Activated naive CD4-positive, alpha-beta T cell treated with anti-CD3 and anti-CD28 coated beads for 36 hours (primary cell): ENCODE measurements around the gene SCPEP1. TPM values are rescaled to one million over a fixed set of nuclear protein-coding genes. Genes with fewer than 3 reads are reported as not detected.

Experiments
- CTCF ChIA-PET: fragments of 350-600 bp; sonication (Branson Sonifier 250); formaldehyde crosslinking; loops from one replicate; lab custom pipeline; 2021; ENCODE audit warnings: antibody characterized with exemption; lab: Charles Lee
- DNase-seq: peaks from one replicate; pipeline ENCODE4 v3.0.0-alpha.2; 2020
- H3K27ac Mint-ChIP-seq: one replicate; pipeline ENCODE4 v1.8.0; 2021; ENCODE audit warnings: mild to moderate bottlenecking, mixed read lengths
- H3K27me3 Mint-ChIP-seq: one replicate; pipeline ENCODE4 v1.8.0; 2021; ENCODE audit warnings: low read depth, mixed read lengths
- H3K36me3 Mint-ChIP-seq: one replicate; pipeline ENCODE4 v1.8.0; 2021; ENCODE audit warnings: low read depth, mixed read lengths
- H3K4me1 Mint-ChIP-seq: one replicate; pipeline ENCODE4 v1.8.0; 2021; ENCODE audit warnings: low read depth, mixed read lengths
- H3K4me3 Mint-ChIP-seq: one replicate; pipeline ENCODE4 v1.8.0; 2021; ENCODE audit warnings: mild to moderate bottlenecking, moderate library complexity, mixed read lengths
- H3K9me3 Mint-ChIP-seq: one replicate; pipeline ENCODE4 v1.8.0; 2021; ENCODE audit warnings: mixed read lengths
- intact Hi-C: fragments of 100-400 bp; cut with micrococcal nuclease; formaldehyde crosslinking; loops from one replicate; pipeline ENCODE4 v1.15.1; 2023
- total RNA-seq, 2 experiments: library from RNA; stranded (reverse); gene quantifications; one replicate each; pipeline ENCODE4 v1.2.3, GENCODE V29; 2021

Gene SCPEP1
- total RNA-seq, 2 experiments from 2014 or later: 11.7 to 15.3 TPM

GRCh38 chr17:57032343-57032742 is 54.4 kb downstream of the SCPEP1 start:
- intact Hi-C loops: no loop called here
- CTCF ChIA-PET: interaction anchor here (0.7 kb wide), 1 partner anchor 481 kb away, joined by 3 read pairs; no protein-coding TSS in a partner anchor
- DNase-seq: no peak
- peaks cover 9% of the 10 kb centered on the region for H3K9me3 Mint-ChIP-seq
- H3K27me3 Mint-ChIP-seq: peaks cover 16% of the 10 kb centered on the region
- no peak overlapping the region for H3K4me3 Mint-ChIP-seq
- H3K4me1 Mint-ChIP-seq: no peaks in the 10 kb centered on the region
- no peak overlapping the region for H3K27ac Mint-ChIP-seq
- no peaks in the 10 kb centered on the region for H3K36me3 Mint-ChIP-seq

- no peaks in the 10 kb centered on the region for H3K4me1 Mint-ChIP-seq
- H3K4me3 Mint-ChIP-seq: no peak overlapping the region
- no peak for DNase-seq
- intact Hi-C loops: no loop called here
- no peaks in the 10 kb centered on the region for H3K36me3 Mint-ChIP-seq
- peaks cover 19% of the 10 kb centered on the region for H3K27me3 Mint-ChIP-seq
- H3K27ac Mint-ChIP-seq: no peak overlapping the region
- CTCF ChIA-PET: no interaction called here
- peaks cover 8% of the 10 kb centered on the region for H3K9me3 Mint-ChIP-seq
These were observed 55.4 kb downstream of the SCPEP1 start for GRCh38 chr17:57033296-57033695.

DNA sequence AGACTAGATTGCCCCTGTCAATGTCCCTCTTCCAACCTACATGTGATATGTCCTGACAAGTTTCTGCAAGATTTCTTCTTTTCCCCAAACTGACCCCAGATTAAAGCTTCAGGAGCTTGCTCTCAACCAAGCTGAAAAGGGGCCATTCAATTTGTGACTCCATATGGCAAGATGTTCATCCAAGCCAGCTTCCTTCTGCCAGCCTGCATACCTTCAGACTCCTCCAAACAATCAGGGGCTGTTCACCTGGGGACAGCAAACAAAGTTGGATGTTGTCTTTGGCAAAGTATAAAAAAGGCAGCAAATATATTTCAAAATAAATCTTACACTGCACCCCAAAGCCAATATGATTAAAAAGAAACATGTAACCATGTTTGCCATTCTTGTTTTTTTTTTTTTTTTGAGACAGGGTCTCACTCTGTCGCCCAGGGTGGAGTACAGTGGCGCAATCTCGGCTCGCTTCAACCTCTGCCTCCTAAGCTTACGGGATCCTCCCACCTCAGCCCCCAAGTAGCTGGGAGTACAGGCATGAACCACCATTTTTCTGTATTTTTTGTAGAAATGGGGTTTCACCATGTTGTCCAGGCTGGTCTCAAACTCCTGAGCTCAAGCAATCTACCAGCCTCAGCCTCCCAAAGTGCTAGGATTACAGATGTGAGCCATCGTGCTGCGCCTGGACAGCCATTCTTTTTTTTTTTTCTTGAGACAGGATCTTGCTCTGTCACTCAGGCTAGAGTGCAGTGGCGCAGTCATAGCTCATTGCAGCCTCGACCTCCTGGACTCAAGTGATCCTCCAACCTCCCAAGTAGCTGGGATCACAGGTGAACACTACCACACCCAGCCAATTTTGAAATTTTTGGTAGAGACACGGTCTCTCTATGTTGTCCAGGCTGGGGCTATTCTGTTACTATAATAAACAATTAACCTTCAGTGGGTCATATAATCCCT is 57.1 kb downstream of the SCPEP1 start:
- intact Hi-C loops: no loop called here
- H3K4me1 Mint-ChIP-seq: no peaks in the 10 kb centered on the region
- no peak for DNase-seq
- H3K36me3 Mint-ChIP-seq: no peaks in the 10 kb centered on the region
- H3K4me3 Mint-ChIP-seq: no peak overlapping the region
- peaks cover 19% of the 10 kb centered on the region for H3K27me3 Mint-ChIP-seq
- no peaks in the 10 kb centered on the region for H3K9me3 Mint-ChIP-seq
- H3K27ac Mint-ChIP-seq: no peak overlapping the region
- CTCF ChIA-PET: interaction anchor here (0.7 to 1.1 kb wide), 2 partner anchors 11 to 645 kb away, joined by 3 to 5 read pairs; no protein-coding TSS in a partner anchor

DNA sequence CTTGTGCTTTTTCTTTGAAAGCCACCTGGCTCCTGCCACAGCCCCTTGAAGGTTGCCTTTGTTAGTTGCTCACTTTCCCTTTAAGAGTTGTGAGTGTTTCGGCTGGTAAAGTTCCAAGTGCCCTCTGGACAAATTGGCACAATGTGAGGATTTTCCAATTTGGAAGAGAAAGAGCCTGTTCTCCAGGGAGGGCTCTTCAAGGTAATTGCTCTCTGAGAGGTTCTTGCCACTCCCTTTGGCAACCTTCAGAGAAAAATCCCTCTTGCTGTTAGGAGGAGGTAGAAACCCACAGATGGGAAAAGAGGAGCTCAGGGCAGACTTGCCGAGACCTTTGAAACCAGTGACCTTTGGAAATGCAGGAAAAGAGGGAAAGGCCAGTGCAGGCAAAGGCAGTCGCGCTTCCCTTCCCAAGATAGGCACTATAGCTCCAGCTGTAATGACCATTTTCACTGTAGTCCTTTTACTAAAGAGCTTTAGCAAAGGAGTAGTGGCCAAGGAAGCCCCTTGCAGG is 58.1 kb downstream of the SCPEP1 start:
- DNase-seq: no peak
- Mint-ChIP-seq H3K9me3 (no peaks in the 10 kb centered on the region), H3K36me3 (no peaks in the 10 kb centered on the region), H3K27me3 (peaks cover 21% of the 10 kb centered on the region), H3K27ac (no peak overlapping the region), H3K4me1 (no peaks in the 10 kb centered on the region), H3K4me3 (no peak overlapping the region)
- CTCF ChIA-PET: no interaction called here
- intact Hi-C loops: no loop called here

GRCh38 chr17:57037411-57037810 is 59.5 kb downstream of the SCPEP1 start:
- Mint-ChIP-seq H3K4me1 (no peaks in the 10 kb centered on the region), H3K9me3 (no peaks in the 10 kb centered on the region), H3K36me3 (no peaks in the 10 kb centered on the region), H3K27me3 (peaks cover 24% of the 10 kb centered on the region), H3K4me3 (no peak overlapping the region), H3K27ac (no peak overlapping the region)
- DNase-seq: no peak
- CTCF ChIA-PET: interaction anchor here (0.7 kb wide), 2 partner anchors 321 to 1510 kb away, joined by 3 read pairs; no protein-coding TSS in a partner anchor
- intact Hi-C loops: no loop called here

DNA sequence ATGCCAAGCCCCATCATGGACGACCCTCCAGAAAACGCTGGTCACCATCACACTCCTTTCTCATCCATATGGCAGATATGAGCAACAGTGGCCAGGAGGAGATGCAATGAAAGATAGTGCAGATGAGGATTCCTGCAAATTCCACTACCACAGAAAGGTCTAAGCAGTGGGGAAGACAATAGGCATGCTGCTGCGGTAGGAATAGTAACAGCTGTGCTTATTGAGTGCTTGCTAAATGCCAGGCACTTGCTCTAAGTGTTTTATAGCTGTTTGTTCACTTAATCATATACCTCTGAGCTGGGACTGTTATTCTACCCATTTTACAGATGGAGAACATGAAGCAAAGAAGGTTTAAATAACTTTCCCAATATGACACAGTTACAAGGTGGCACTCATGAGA is 60.6 kb downstream of the SCPEP1 start:
- CTCF ChIA-PET: no interaction called here
- H3K27ac Mint-ChIP-seq: no peak overlapping the region
- no peaks in the 10 kb centered on the region for H3K4me1 Mint-ChIP-seq
- no peaks in the 10 kb centered on the region for H3K9me3 Mint-ChIP-seq
- no peaks in the 10 kb centered on the region for H3K36me3 Mint-ChIP-seq
- H3K4me3 Mint-ChIP-seq: no peak overlapping the region
- intact Hi-C loops: no loop called here
- peaks cover 31% of the 10 kb centered on the region for H3K27me3 Mint-ChIP-seq
- no peak for DNase-seq

GRCh38 chr17:57040571-57040970 is 62.6 kb downstream of the SCPEP1 start:
- Mint-ChIP-seq H3K9me3 (no peaks in the 10 kb centered on the region), H3K36me3 (no peaks in the 10 kb centered on the region), H3K4me1 (peaks cover 5% of the 10 kb centered on the region), H3K27me3 (peaks cover 48% of the 10 kb centered on the region), H3K27ac (no peak overlapping the region), H3K4me3 (no peak overlapping the region)
- CTCF ChIA-PET: interaction anchor here (1.8 kb wide), 1 partner anchor 31 kb away, joined by 5 read pairs; no protein-coding TSS in a partner anchor
- intact Hi-C loops: no loop called here
- no peak for DNase-seq

DNA sequence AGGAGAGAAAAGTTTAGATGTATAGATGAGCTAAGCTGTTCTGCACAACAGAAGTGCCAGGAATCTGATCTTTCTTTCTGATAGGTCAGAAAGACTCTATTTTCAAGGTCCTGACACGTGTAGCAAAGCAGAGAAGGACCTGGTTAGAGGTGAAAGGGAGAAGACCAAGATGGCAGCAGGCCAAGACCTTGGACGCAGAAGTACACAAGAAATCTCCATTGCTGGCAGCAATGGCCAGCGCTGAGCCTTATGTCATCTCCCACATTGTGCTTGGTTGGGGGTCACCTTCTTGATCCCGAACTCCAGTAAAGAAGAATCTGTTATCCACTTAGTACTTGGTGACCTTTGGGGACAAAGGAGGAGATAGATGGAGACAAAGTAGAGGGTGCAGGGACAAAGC is 65.3 kb downstream of the SCPEP1 start:
- no peak overlapping the region for H3K4me3 Mint-ChIP-seq
- peaks cover 55% of the 10 kb centered on the region for H3K27me3 Mint-ChIP-seq
- DNase-seq: no peak
- H3K36me3 Mint-ChIP-seq: no peaks in the 10 kb centered on the region
- no peaks in the 10 kb centered on the region for H3K9me3 Mint-ChIP-seq
- CTCF ChIA-PET: no interaction called here
- H3K27ac Mint-ChIP-seq: no peak overlapping the region
- peaks cover 15% of the 10 kb centered on the region for H3K4me1 Mint-ChIP-seq
- intact Hi-C loops: no loop called here

GRCh38 chr17:57044976-57045867 is 67.3 kb downstream of the SCPEP1 start:
- DNase-seq: no peak
- peaks cover 15% of the 10 kb centered on the region for H3K4me1 Mint-ChIP-seq

DNA sequence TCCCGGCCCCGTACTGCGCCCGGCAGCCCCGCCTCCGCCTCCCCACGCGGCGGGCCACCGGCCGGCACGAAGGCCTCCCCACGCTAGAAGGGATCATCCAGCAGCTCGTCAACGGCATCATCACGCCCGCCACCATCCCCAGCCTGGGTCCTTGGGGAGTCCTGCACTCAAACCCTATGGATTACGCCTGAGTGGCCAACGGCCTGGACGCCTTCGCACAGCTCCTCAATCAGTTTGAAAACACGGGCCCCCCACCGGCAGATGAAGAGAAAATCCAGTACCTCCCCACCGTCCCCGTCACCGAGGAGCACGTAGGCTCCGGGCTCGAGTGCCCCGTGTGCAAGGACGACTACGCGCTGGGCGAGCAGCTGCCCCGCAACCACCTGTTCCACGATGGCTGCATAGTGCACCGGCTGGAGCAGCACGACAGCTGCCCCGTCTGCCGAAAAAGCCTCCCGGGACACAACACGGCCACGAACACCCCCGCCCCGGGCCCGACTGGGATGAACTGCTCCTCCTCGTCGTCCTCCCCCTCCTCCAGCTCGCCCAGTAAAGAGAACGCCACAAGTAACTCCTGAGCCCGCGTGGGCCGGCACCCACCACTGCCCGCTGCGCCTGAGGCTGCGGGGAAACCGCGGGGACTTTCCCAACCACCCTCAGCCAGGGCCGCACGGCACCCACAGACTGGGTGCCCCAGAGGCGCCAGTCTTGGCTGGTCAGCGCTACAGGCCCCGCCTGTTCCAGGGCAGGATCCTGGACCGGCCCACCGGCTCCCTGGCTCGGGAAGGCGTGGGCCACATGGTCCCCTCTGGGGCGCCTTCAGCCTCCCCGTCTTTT is 68.2 kb downstream of the SCPEP1 start:
- H3K36me3 Mint-ChIP-seq: no peaks in the 10 kb centered on the region
- DNase-seq: peak; percentile 33
- CTCF ChIA-PET: interaction anchor here (0.9 kb wide), 1 partner anchor 11 kb away, joined by 3 read pairs; no protein-coding TSS in a partner anchor
- peak overlapping the region; percentile 66 for H3K4me3 Mint-ChIP-seq
- H3K9me3 Mint-ChIP-seq: no peaks in the 10 kb centered on the region
- no peak overlapping the region for H3K27ac Mint-ChIP-seq
- peaks cover 15% of the 10 kb centered on the region for H3K4me1 Mint-ChIP-seq
- peaks cover 47% of the 10 kb centered on the region for H3K27me3 Mint-ChIP-seq
- intact Hi-C loops: no loop called here

More at GRCh38 chr17:57044976-57045867, 67.3 kb downstream of the SCPEP1 start:
- intact Hi-C loops: no loop called here
- no peaks in the 10 kb centered on the region for H3K36me3 Mint-ChIP-seq
- CTCF ChIA-PET: interaction anchor here (0.6 to 0.9 kb wide), 2 partner anchors 10 to 490 kb away, joined by 3 read pairs; no protein-coding TSS in a partner anchor
- no peaks in the 10 kb centered on the region for H3K9me3 Mint-ChIP-seq
- peaks cover 49% of the 10 kb centered on the region for H3K27me3 Mint-ChIP-seq
- H3K4me3 Mint-ChIP-seq: peak overlapping the region; percentile 66
- no peak overlapping the region for H3K27ac Mint-ChIP-seq

- H3K36me3 Mint-ChIP-seq: no peaks in the 10 kb centered on the region
These were observed 68.8 kb downstream of the SCPEP1 start for GRCh38 chr17:57046749-57047148.

More at GRCh38 chr17:57046749-57047148, 68.8 kb downstream of the SCPEP1 start:
- CTCF ChIA-PET: interaction anchor here (0.6 kb wide), 1 partner anchor 1075 kb away, joined by 7 read pairs; no protein-coding TSS in a partner anchor
- intact Hi-C loops: no loop called here
- Mint-ChIP-seq H3K27me3 (peaks cover 45% of the 10 kb centered on the region), H3K4me1 (peaks cover 15% of the 10 kb centered on the region), H3K4me3 (peak overlapping the region; percentile 9), H3K27ac (no peak overlapping the region), H3K9me3 (no peaks in the 10 kb centered on the region)
- no peak for DNase-seq
